ENCODE data around the gene MEF2A.
"Not testable (repeated sequence)": the region's sequence is repeated elsewhere in the genome, so short reads cannot be mapped to it uniquely, and the experiment has no call there.

Gene MEF2A

GRCh38 chr15:99651023-99651807 is 85.4 kb downstream of the MEF2A start:
- DNase-seq: no peak

DNA sequence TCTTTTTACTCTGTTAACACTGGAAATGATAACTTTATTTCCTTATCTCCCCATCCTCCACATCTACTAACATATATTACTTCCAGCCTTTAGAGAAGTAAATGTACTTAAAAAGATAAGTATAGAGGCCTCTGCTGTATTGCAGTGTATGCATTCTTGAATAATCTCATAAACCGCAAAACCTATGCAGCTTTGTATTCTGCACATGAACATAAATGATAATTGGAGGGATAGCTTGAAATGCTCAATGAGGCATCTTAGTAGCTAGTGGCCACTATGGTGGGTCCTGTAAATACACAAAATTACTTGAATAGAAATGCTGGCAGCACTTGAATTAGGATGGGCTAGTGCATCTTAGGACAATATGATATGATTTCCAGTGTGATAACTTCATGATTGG is 90.4 kb downstream of the MEF2A start:
- DNase-seq: no peak

DNA sequence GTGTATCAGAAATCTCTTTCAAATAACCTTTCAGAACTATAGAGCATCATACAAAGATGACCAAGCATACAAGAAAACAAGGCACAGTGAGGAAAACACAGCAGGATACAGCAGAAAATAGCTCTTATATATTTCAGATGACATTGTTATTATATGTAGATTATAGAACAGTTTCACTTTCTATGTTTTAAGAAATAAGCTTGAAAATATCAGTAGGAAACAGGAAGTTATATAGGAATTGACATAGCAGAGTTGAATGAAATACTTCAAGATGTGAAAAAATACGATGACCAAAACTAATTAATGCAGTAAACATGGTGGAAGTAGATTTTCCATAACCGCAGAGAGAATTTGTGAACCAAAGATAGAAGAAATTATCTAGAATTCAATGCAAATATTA is 92.2 kb downstream of the MEF2A start:
- no peak for DNase-seq

GRCh38 chr15:99662903-99663302 is 97.1 kb downstream of the MEF2A start:
- DNase-seq: no peak

DNA sequence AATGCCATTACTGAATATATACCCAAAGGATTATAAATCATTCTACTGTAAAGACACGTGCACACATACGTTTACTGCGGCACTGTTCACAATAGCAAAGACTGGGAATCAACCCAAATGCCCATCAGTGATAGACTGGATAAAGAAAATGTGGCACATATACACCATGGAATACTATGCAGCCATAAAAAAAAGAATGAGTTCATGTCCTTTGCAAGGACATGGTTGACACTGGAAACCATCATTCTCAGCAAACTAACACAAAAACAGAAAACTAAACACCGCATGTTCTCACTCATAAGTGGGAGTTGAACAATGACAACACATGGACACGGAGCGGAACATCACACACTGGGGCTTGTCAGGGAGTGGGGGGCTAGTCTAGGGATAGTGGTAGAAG is 100.3 kb downstream of the MEF2A start:
- not testable (repeated sequence) for DNase-seq

GRCh38 chr15:99668533-99669182 is 102.9 kb downstream of the MEF2A start:
- no peak for DNase-seq

- DNase-seq: no peak
Observed at GRCh38 chr15:99669250-99669649, 103.5 kb downstream of the MEF2A start.

GRCh38 chr15:99671926-99672635 is 106.3 kb downstream of the MEF2A start:
- no peak for DNase-seq

DNA sequence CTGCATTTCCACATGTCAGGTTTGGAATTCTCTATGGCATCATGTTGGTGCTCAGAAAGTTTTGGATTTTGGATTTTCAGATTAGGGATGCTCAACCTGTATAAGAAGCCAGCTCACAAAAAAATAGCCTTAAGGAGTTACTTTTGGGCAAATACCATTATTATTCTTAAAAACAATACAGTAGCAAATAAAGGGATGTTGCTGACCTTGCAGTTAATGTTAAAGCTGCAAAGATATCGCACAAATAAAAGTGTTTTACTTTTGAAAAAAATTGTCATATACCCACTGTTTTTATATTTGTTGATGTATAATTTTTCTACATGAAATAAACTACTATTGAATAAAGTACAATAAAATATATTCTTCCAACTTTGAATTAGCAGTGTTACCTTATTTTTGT is 107.3 kb downstream of the MEF2A start:
- no peak for DNase-seq

GRCh38 chr15:99674279-99674678 is 108.5 kb downstream of the MEF2A start:
- no peak for DNase-seq

DNA sequence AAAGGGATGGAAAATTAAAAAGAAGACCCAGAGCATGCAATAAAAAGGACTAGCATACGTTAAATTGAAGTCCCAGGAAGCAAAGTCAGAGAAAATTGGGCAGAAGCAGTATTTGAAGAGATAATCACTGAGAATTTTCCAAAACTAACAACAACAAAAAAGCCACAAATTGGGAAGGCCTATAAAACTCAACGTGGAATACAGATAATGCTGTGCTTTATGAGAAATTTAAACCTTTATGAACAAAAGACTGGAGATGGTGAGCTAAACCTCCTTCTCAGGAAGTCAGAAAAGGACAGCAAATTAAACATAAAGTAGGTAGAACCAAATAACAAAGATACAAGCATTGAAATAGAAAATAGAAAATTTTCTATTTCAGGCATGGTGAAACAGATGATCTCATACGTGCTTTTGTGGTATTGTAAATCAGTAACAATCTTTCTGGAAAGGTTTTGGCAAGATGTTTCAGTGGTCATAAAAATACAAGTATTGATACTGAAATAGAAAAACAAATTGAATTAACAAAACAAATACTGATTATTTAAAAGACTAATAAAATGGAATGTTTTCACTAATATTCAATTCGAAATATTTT is 111.9 kb downstream of the MEF2A start:
- no peak for DNase-seq

DNA sequence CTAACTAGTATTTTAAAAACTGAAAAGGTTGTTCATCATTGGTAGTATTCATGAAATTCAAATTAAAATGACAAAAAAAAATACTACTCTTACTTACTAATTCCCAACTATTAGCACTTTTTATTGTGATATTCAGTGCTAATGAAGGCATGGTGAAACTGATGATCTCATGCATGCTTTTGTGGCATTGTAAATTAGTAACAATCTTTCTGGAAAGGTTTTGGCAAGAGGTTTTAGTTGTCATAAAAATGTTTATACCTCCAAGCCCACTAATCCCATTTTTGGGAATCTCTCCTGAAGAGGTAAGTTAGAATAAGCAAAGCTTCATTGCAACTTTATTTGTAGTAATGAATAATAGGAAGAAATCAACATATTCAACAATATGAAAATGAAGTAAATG is 114.5 kb downstream of the MEF2A start:
- no peak for DNase-seq

DNA sequence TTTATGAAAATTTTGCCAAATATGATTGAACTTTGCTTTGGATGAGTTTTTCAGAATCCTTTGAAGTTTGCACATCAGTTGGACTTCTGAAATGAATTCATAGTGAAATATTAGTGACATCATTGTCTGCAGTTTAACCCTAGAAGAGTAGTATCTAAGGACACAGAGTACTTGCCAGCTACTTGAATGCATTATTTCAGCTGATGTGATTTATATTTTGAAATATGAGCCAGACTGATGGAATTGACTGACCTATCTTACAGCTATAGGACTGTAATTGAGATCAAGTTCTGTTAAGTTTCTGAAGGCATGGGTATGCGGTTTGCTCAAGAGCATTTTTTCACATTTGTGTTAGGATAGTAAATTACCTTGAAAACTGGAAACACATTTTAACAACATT is 116.2 kb downstream of the MEF2A start:
- no peak for DNase-seq

DNA sequence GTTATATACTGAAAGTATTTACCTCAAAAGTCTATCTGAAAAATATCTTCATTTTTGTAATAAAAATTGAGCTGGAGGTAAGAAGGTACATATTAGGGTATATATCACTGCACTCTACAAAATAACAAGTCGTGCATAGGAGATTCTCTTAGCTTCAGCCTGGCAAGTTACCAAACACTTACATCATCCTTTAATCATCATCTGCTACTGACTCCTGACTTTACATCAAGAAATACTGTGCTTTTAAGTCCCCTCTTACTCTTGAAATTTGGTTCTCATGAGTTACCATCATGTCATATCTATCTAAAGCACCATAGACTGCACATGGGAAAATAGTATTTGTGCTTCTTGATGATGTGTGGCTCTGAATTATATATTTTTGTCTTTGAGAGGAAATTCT is 116.7 kb downstream of the MEF2A start:
- no peak for DNase-seq

DNA sequence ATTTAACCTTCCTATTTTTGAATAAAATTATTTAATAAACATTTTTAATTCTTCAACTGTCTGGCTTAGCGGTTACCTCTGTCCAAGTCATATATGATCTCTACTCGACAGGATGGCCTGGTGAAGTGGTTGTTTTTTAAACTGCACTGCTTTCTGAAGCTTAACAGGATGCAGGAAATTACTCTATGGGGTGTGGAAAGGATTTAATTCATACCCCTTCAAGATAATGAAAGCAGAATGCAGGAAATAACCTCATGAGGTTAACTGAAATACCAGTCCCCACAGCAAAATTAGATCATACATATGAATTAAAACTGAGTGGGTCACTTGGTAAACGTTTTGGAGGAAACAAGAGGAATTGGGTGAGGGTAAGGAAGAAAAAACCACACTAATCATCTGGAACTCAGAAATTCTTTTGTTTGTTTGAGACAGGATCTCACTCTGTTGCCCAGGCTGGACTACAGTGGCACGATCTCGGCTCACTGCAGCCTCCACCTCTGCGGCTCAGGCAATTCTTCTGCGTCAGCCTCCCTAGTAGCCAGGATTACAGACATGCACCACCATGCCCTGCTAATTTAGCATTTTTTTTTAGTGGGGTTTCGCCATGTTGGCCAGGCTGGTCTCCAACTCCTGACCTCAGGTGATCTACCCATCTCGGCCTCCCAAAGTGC is 117.4 kb downstream of the MEF2A start:
- no peak for DNase-seq

DNA sequence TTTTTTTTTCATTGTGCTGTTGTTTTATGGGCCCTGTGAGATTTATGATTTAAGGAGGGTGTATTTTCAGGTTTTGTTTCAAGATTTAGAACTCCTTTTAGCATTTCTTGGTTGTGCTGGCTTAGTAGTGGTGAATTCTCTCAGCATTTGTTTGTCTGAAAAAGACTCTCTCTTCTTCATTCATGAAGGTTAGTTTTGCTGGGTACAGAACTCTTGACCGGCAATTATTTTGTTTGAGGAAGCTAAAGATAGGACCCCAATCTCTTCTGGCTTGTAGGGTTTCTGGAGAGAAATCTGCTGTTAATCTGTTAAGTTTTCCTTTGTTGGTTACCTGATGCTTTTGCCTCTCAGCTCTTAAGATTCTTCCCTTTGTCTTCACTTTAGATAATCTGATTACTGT is 120.5 kb downstream of the MEF2A start:
- no peak for DNase-seq

- DNase-seq: no peak
Observed at GRCh38 chr15:99692825-99693224, 127.0 kb downstream of the MEF2A start.

DNA sequence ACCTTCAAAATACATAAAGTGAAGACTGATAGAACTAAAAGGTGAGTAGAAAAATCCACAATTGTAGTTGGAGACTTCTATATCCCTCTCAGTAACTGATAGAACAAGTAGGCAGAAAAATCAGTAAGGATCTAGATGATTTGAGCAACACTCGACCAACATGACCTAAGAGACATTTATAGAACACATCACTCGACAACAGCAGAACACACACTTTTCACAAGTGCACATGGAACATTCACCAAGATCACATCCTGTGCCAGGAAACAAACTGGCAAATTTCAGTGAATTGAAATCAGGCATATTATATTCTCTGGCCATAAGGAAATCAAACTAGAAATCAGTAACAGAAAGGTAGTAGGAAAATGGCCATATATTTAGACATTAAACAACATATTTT is 130.3 kb downstream of the MEF2A start:
- no peak for DNase-seq

DNA sequence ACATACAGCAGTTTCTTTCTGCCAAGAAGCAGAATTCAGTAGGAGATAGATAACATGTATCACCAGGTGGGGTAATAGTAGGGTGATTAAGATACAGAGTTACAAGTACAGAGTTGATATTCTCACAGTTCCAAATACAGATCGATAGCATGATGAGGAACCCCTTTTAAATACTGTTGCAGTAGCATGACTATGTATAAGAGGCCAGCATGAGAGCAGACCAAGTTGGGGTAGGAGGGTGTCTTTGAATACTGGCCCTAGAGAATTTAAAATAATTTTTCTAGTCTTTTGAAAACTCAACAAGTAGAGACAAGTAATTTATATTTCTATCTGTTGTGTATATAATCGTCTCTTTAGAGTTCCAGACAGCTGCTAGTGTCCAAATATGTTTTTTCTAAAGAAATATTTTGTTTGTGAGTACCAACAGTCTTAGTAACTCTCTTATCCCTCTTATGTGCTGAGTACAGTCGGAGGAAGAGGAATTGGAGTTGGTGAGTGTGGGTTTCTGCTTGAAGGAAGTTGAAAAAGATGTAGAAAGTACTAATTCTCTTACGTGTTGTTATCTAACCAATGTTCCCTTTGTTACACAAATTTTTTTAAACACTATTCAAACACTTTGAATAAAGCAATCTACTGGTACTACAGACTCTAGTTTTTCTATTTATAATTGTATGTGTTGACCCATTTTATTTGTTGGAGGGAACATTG is 137.3 kb downstream of the MEF2A start:
- no peak for DNase-seq

GRCh38 chr15:99703603-99704443 is 138.0 kb downstream of the MEF2A start:
- DNase-seq: no peak

GRCh38 chr15:99704444-99704838 is 138.7 kb downstream of the MEF2A start:
- no peak for DNase-seq

Measured in activated gamma-delta T cell (primary cell).